Measurements from ENCODE around the gene CAMK2A.

- TF ChIP-seq CTCF (IDR thresholded peaks at IDR 0.05), result no peak
- TF ChIP-seq POLR2A (IDR thresholded peaks at IDR 0.05), result no peak
These were observed 92.6 kb downstream of the CAMK2A start for GRCh38 chr5:150196986-150197385.

Measured in testis (tissue), 2 donors.